Adrenal gland (tissue), 12 donors: ENCODE measurements around the gene MS4A6E. TPM values are rescaled to one million over a fixed set of nuclear protein-coding genes. Genes with fewer than 3 reads are reported as not detected.
A peak's percentile ranks its signal among the peaks of the same experiment; 100 is the strongest.

Source experiments
- DNase-seq, 7 donors: peaks; one replicate each; pipeline ENCODE4 v3.0.0-alpha.2; 2019 to 2020
- H3K27ac ChIP-seq, 5 donors: fragments of 200-600 bp; sonication (generic) in 4 of 5; 1 replicate in 3 of 5; 2 replicates in 2 of 5; pipeline versions ENCODE4 v1.5.1 to v1.8.0; 2016 to 2020; ENCODE audit warnings: mild to moderate bottlenecking in 1 of 5
- H3K27me3 ChIP-seq: fragments of 200-600 bp; 2 replicates; pipeline ENCODE4 v1.8.0; 2021
- H3K36me3 ChIP-seq, 2 donors: fragments of 200-600 bp; replicated peaks in 1 of 2; 1 replicate in 1 of 2; 2 replicates in 1 of 2; pipeline versions ENCODE4 v1.5.1 to v1.8.0; 2018 to 2022
- H3K4me1 ChIP-seq, 2 donors: fragments of 200-600 bp; replicated peaks in 1 of 2; 1 replicate in 1 of 2; 2 replicates in 1 of 2; pipeline versions ENCODE4 v1.5.1 to v1.8.0; 2018 to 2021
- H3K4me3 ChIP-seq, 4 donors: fragments of 200-600 bp; sonication (generic) in 3 of 4; one replicate each; pipeline ENCODE4 v1.5.1; 2016 to 2018
- H3K9me3 ChIP-seq, 3 donors: fragments of 200-600 bp; sonication (generic) in 1 of 3; replicated peaks in 1 of 3; 1 replicate in 2 of 3; 2 replicates in 1 of 3; pipeline versions ENCODE4 v1.5.1 to v1.8.0; 2016 to 2021
- POLR2A ChIP-seq, 2 donors: fragments of 450-650 bp; IDR thresholded peaks; one replicate each; pipeline ENCODE4 v1.6.1; 2017; ENCODE audit warnings: antibody characterized with exemption in 2 of 2, mild to moderate bottlenecking in 2 of 2, moderate library complexity in 1 of 2
- WGBS, 4 donors: extraction: QIAGEN DNeasy Blood & Tissue Kit in 2 of 4; methylation state at CpG; one replicate each; pipeline versions ENCODE4 v1.1.5 to v1.1.7; 2013 to 2017; 5-methylcytosine and 5-hydroxymethylcytosine counted together
- intact Hi-C, 2 donors: fragments of 100-400 bp; cut with DNase I; formaldehyde crosslinking; loops; one replicate each; pipeline versions ENCODE4 v1.14.1 to v1.15.0; 2022 to 2023
- polyA plus RNA-seq, 3 donors: library from polyadenylated mRNA; stranded (reverse); fragments of 200-250 nt in 2 of 3; fragments of 350-450 nt in 1 of 3; fragmentation: Illumina TruSeq in 1 of 3; extraction: RNeasy Lipid Tissue Mini Kit (QIAGEN cat#74804) in 1 of 3; gene quantifications; one replicate each; pipeline ENCODE4 v1.2.3, GENCODE V29; 2013 to 2014
- total RNA-seq, 9 donors: library from RNA; depleted of rRNA in 4 of 9; stranded (reverse); fragments of >200 nt in 4 of 9; fragments of 120-200 nt in 1 of 9; fragmentation: NEBNext Ultra II Directional in 1 of 9; extraction: Animal tissue kit (Norgen Biotek cat#: 25700) in 1 of 9; gene quantifications; one replicate each; pipeline versions ENCODE4 v1.1.0 to v1.2.4, GENCODE V29; 2013 to 2023
- TF ChIP-seq, protein P1 (sequence below), 6 experiments: fragments of 450-650 bp in 4 of 6; fragments of 200-600 bp in 2 of 6; sonication (generic) in 1 of 6; IDR thresholded peaks; 1 replicate in 5 of 6; 2 replicates in 1 of 6; pipeline versions ENCODE4 v1.5.1 to v1.8.0; 2016 to 2021; ENCODE audit warnings: antibody characterized with exemption in 6 of 6, mild to moderate bottlenecking in 2 of 6, moderate library complexity in 1 of 6
- donor health status: healthy with polysubstance abuse.
- donor health status: Bipolar disorder and iron deficiency.
- donor health status: DM: yes; HTN: yes; CAD: no.
- donor health status: DM: no; HTN: no; CAD: no.
- donor health status: DM: no; HTN: no; CAD: no.
- donor health status: DM: yes; HTN: yes; CAD: no.

MS4A6E gene
- total and polyA plus RNA-seq, 12 donors, result 11.2 TPM; not detected in 11

DNA sequence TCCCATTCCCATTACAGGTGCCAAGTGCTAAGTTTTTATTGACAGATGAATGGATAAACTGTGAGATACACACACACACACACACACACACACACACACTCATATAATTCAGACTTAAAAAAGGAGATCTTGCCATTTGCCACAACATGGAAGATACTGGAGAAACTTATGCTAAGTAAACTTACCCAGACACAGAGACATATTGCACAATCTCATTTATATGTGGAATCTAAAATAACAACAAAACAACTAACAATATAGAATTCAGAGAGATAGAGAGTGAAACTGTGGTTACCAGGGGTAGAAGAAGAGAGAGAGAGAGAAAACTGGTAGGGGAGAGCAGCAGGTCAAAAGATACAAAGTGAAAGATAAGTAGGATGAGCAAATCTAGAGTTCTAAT is 1.4 kb downstream of the MS4A6E start:
- Histone ChIP-seq H3K9me3 (no peaks in the 10 kb centered on the region), H3K36me3 (no peaks in the 10 kb centered on the region), H3K4me3 (no peak overlapping the region), H3K27ac (no peak overlapping the region), H3K4me1 (no peaks in the 10 kb centered on the region), H3K27me3 (no peaks in the 10 kb centered on the region)
- intact Hi-C loops, result no loop called here
- TF ChIP-seq, protein P1, sequence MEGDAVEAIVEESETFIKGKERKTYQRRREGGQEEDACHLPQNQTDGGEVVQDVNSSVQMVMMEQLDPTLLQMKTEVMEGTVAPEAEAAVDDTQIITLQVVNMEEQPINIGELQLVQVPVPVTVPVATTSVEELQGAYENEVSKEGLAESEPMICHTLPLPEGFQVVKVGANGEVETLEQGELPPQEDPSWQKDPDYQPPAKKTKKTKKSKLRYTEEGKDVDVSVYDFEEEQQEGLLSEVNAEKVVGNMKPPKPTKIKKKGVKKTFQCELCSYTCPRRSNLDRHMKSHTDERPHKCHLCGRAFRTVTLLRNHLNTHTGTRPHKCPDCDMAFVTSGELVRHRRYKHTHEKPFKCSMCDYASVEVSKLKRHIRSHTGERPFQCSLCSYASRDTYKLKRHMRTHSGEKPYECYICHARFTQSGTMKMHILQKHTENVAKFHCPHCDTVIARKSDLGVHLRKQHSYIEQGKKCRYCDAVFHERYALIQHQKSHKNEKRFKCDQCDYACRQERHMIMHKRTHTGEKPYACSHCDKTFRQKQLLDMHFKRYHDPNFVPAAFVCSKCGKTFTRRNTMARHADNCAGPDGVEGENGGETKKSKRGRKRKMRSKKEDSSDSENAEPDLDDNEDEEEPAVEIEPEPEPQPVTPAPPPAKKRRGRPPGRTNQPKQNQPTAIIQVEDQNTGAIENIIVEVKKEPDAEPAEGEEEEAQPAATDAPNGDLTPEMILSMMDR (IDR thresholded peaks at IDR 0.05), result no peak
- TF ChIP-seq POLR2A (IDR thresholded peaks at IDR 0.05), result no peak
- DNase-seq, result no peak

DNA sequence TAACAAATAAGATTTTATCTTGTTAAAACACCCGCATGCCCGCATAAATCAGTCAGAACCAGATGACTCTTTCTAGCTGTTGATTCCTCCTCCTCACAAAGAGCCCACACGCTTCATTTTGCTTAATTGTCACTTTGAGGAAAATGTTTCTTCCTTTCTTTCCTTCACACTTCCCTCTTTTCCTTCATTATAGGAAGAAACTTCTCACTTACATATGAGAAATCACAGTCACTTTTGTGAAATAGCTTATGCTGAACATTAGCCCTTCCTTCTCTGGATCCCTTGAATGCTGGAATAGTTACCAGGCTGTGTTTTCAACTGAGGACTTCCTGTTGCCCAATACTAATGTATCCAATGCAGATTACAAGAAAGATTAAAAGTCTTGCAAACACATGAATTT is 5.8 kb downstream of the MS4A6E start:
- DNase-seq, result no peak
- no peak for TF ChIP-seq POLR2A (IDR thresholded peaks at IDR 0.05)
- TF ChIP-seq, protein P1 (IDR thresholded peaks at IDR 0.05), result no peak
- no peaks in the 10 kb centered on the region for H3K36me3 ChIP-seq
- H3K4me1 ChIP-seq, result no peaks in the 10 kb centered on the region
- intact Hi-C loops, result no loop called here
- H3K9me3 ChIP-seq, result no peaks in the 10 kb centered on the region
- no peak overlapping the region for H3K4me3 ChIP-seq
- no peaks in the 10 kb centered on the region for H3K27me3 ChIP-seq
- 22 to 69% (median 50%) methylated on average over 3 of the region's 3 CpGs for WGBS, 4 donors
- H3K27ac ChIP-seq, result peak overlapping the region in 3 of 5 donors; percentile 11 to 38 (median 16)

- intact Hi-C loops, result no loop called here
- peak overlapping the region in 1 of 5 donors; percentile 39 for H3K27ac ChIP-seq
- peak; percentile 51 to 82 (median 61) for DNase-seq
- no peaks in the 10 kb centered on the region for H3K9me3 ChIP-seq
- H3K4me3 ChIP-seq, result no peak overlapping the region
- no peak for TF ChIP-seq POLR2A (IDR thresholded peaks at IDR 0.05)
- TF ChIP-seq, protein P1 (IDR thresholded peaks at IDR 0.05), result peak; percentile 46 to 64 (median 54)
- 15 to 23% (median 19%) methylated on average over 2 of the region's 2 CpGs for WGBS, 4 donors
- no peaks in the 10 kb centered on the region for H3K27me3 ChIP-seq
- no peaks in the 10 kb centered on the region for H3K4me1 ChIP-seq
- no peaks in the 10 kb centered on the region for H3K36me3 ChIP-seq
Measured at GRCh38 chr11:60334005-60334620, 7.1 kb downstream of the MS4A6E start.

- Histone ChIP-seq H3K36me3 (no peaks in the 10 kb centered on the region), H3K4me1 (no peaks in the 10 kb centered on the region), H3K27ac (no peak overlapping the region), H3K27me3 (no peaks in the 10 kb centered on the region), H3K9me3 (no peaks in the 10 kb centered on the region), H3K4me3 (no peak overlapping the region)
- no peak for DNase-seq
- 74 to 90% (median 84%) methylated on average over 7 of the region's 7 CpGs for WGBS, 4 donors
- TF ChIP-seq, protein P1 (IDR thresholded peaks at IDR 0.05), result no peak
- TF ChIP-seq POLR2A (IDR thresholded peaks at IDR 0.05), result no peak
- intact Hi-C loops, result no loop called here
Measured at GRCh38 chr11:60336767-60337391, 9.8 kb downstream of the MS4A6E start.
